Natural killer cell (primary cell): ENCODE results near the gene ILRUN. TPM values are rescaled to one million over a fixed set of nuclear protein-coding genes. Genes with fewer than 3 reads are reported as not detected.

Experiments used
- ATAC-seq, 3 donors: fragments of 150-1000 bp in 2 of 3; fragments of 200-7000 bp in 1 of 3; cut with Tn5 transposase; 1 replicate in 1 of 3; 2 replicates in 2 of 3; pipeline ENCODE4 v1.10.0; 2021; ENCODE audit warnings: mild to moderate bottlenecking in 2 of 3, moderate library complexity in 2 of 3
- DNase-seq, 2 donors: peaks; one replicate each; pipeline versions ENCODE4 v3.0.0 to v3.0.0-alpha.2; 2013 to 2021; ENCODE audit warnings: mixed read lengths in 1 of 2
- H3K27ac ChIP-seq: one replicate; pipeline ENCODE4 v1.5.1; 2013; ENCODE audit warnings: mild to moderate bottlenecking, low read length
- H3K27me3 ChIP-seq: one replicate; pipeline ENCODE4 v1.6.1; 2013; ENCODE audit warnings: low read length; ENCODE audit not compliant: control insufficient read depth, insufficient read depth
- H3K36me3 ChIP-seq: one replicate; pipeline ENCODE4 v1.6.1; 2013; ENCODE audit warnings: low read length; ENCODE audit not compliant: control insufficient read depth, insufficient read depth
- H3K4me1 ChIP-seq: one replicate; pipeline ENCODE4 v1.6.1; 2013; ENCODE audit warnings: low read length; ENCODE audit not compliant: control insufficient read depth, insufficient read depth
- H3K4me3 ChIP-seq: one replicate; pipeline ENCODE4 v1.5.1; 2013; ENCODE audit warnings: low read length
- H3K9me3 ChIP-seq: one replicate; pipeline ENCODE4 v1.6.1; 2013; ENCODE audit warnings: low read length; ENCODE audit not compliant: control insufficient read depth, insufficient read depth
- H3K27ac Mint-ChIP-seq, 2 donors: one replicate each; pipeline ENCODE4 v1.8.0; 2022; ENCODE audit warnings: mild to moderate bottlenecking in 2 of 2, mixed read lengths in 2 of 2, moderate library complexity in 1 of 2
- H3K27me3 Mint-ChIP-seq, 2 donors: one replicate each; pipeline ENCODE4 v1.8.0; 2022; ENCODE audit warnings: low read depth in 2 of 2, mixed read lengths in 2 of 2
- H3K36me3 Mint-ChIP-seq: one replicate; pipeline ENCODE4 v1.8.0; 2022; ENCODE audit warnings: mixed read lengths
- H3K4me1 Mint-ChIP-seq, 2 donors: one replicate each; pipeline ENCODE4 v1.8.0; 2022; ENCODE audit warnings: mixed read lengths in 2 of 2
- H3K4me3 Mint-ChIP-seq: one replicate; pipeline ENCODE4 v1.8.0; 2022; ENCODE audit warnings: mild to moderate bottlenecking, moderate library complexity, mixed read lengths
- H3K9me3 Mint-ChIP-seq, 2 donors: one replicate each; pipeline ENCODE4 v1.8.0; 2022; ENCODE audit warnings: mixed read lengths in 2 of 2
- intact Hi-C: fragments of 100-400 bp; cut with micrococcal nuclease; formaldehyde crosslinking; loops from one replicate; pipeline ENCODE4 v1.14.2; 2022
- total RNA-seq, 4 donors: library from RNA; stranded (reverse); fragments of 120-200 nt in 1 of 4; gene quantifications; one replicate each; pipeline versions ENCODE4 v1.2.3 to v1.2.4, GENCODE V29; 2013 to 2022
- TF ChIP-seq, protein P1 (sequence below): fragments of 200-600 bp; IDR thresholded peaks from one replicate; pipeline ENCODE4 v1.8.0; 2022; ENCODE audit warnings: antibody characterized with exemption

ILRUN gene
- total RNA-seq, 3 donors from 2014 or later (not counting 1 experiment from before 2014, with no cell fraction given), result 91.2 to 101 (median 92.3) TPM

GRCh38 chr6:34648806-34649205, 47.8 kb downstream of the ILRUN start:
- H3K4me1 ChIP-seq, result no peaks in the 10 kb centered on the region
- Mint-ChIP-seq H3K4me1 (peaks cover 17 to 33% of the 10 kb centered on the region in 2 donors), H3K36me3 (no peaks in the 10 kb centered on the region), H3K9me3 (no peaks in the 10 kb centered on the region), H3K27ac (peak overlapping the region in 1 of 2 donors; percentile 35), H3K27me3 (no peaks in the 10 kb centered on the region), H3K4me3 (no peak overlapping the region)
- intact Hi-C loops, result no loop called here
- H3K27me3 ChIP-seq, result no peaks in the 10 kb centered on the region
- no peak overlapping the region for H3K4me3 ChIP-seq
- H3K36me3 ChIP-seq, result peaks cover 25% of the 10 kb centered on the region
- DNase-seq, result no peak
- ATAC-seq, result no peak
- no peak overlapping the region for H3K27ac ChIP-seq
- TF ChIP-seq, protein P1, sequence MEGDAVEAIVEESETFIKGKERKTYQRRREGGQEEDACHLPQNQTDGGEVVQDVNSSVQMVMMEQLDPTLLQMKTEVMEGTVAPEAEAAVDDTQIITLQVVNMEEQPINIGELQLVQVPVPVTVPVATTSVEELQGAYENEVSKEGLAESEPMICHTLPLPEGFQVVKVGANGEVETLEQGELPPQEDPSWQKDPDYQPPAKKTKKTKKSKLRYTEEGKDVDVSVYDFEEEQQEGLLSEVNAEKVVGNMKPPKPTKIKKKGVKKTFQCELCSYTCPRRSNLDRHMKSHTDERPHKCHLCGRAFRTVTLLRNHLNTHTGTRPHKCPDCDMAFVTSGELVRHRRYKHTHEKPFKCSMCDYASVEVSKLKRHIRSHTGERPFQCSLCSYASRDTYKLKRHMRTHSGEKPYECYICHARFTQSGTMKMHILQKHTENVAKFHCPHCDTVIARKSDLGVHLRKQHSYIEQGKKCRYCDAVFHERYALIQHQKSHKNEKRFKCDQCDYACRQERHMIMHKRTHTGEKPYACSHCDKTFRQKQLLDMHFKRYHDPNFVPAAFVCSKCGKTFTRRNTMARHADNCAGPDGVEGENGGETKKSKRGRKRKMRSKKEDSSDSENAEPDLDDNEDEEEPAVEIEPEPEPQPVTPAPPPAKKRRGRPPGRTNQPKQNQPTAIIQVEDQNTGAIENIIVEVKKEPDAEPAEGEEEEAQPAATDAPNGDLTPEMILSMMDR, result no peak
- H3K9me3 ChIP-seq, result no peaks in the 10 kb centered on the region

Other genes starting within 250 kb of the ILRUN start
- gene PACSIN1, start 230.7 kb downstream of the ILRUN start, total RNA-seq, result 1 to 10 TPM; 2.2 to 6.6 (median 3.9) TPM
- under 1 TPM; 0.25 to 0.68 (median 0.45) TPM for gene SPDEF, start 140.4 kb downstream of the ILRUN start, total RNA-seq
- 10 to 100 TPM; 53.5 to 55.6 (median 55.5) TPM for gene SNRPC, start 60.7 kb upstream of the ILRUN start, total RNA-seq
- gene BLTP3A, start 95.3 kb upstream of the ILRUN start, total RNA-seq, result 10 to 100 TPM; 16.6 to 17.5 (median 17.1) TPM
- gene TAF11, start 191.3 kb upstream of the ILRUN start, total RNA-seq, result 10 to 100 TPM; 34.4 to 41.3 (median 36.2) TPM
- gene ANKS1A, start 192.5 kb upstream of the ILRUN start, total RNA-seq, result 10 to 100 TPM; 10.4 to 11.5 (median 10.9) TPM